ENCODE measurements around the gene TPM4.
A peak's percentile ranks its signal among the peaks of the same experiment; 100 is the strongest.
"Not testable (repeated sequence)": the region's sequence is repeated elsewhere in the genome, so short reads cannot be mapped to it uniquely, and the experiment has no call there.

TPM4 gene

GRCh38 chr19:16075430-16076153 lies 703 bp upstream of the TPM4 start:
- no peak for DNase-seq (ENCODE audit: insufficient read length)
- FAIRE-seq = no peak
- TF ChIP-seq TAF1 (IDR thresholded peaks at IDR 0.05; ENCODE audit: borderline replicate concordance, low read depth, low read length) (peak; percentile 70; the same call in 1 of the 2 replicates), POLR2A (IDR thresholded peaks at IDR 0.05; ENCODE audit: low read depth, low read length) (0 out of 2 replicates have a peak, but pooled peaks have one; percentile 6), POLR2AphosphoS5 (IDR thresholded peaks at IDR 0.05; ENCODE audit: low read depth, low read length) (peak; percentile 34; the same call in 1 of the 2 replicates)

- FAIRE-seq = no peak
- DNase-seq (ENCODE audit: insufficient read length) = no peak
- TF ChIP-seq POLR2AphosphoS5 (IDR thresholded peaks at IDR 0.05; ENCODE audit: low read depth, low read length) (peak; percentile 35; the same call in 1 of the 2 replicates), POLR2A (IDR thresholded peaks at IDR 0.05; ENCODE audit: low read depth, low read length) (peak; percentile 68; the same call in 1 of the 2 replicates), TAF1 (IDR thresholded peaks at IDR 0.05; ENCODE audit: borderline replicate concordance, low read depth, low read length) (no peak)
These were observed 790 bp downstream of the TPM4 start for GRCh38 chr19:16076958-16077611.

- FAIRE-seq (peak; percentile 14), DNase-seq (ENCODE audit: insufficient read length) (no peak)
- peak; percentile 10; the same call in 1 of the 2 replicates for TF ChIP-seq POLR2AphosphoS5 (IDR thresholded peaks at IDR 0.05; ENCODE audit: low read depth, low read length)
- peak; percentile 50 for TF ChIP-seq POLR2A (IDR thresholded peaks at IDR 0.05; ENCODE audit: low read depth, low read length)
- TF ChIP-seq TAF1 (IDR thresholded peaks at IDR 0.05; ENCODE audit: borderline replicate concordance, low read depth, low read length) = peak; percentile 51; the same call in 1 of the 2 replicates
These were observed 1.9 kb downstream of the TPM4 start for GRCh38 chr19:16077984-16078758.

- DNase-seq (ENCODE audit: insufficient read length) (peak; percentile 52), FAIRE-seq (peak; percentile 70)
These were observed 2.7 kb downstream of the TPM4 start for GRCh38 chr19:16078759-16079707.

GRCh38 chr19:16084067-16084685 lies 7.9 kb downstream of the TPM4 start:
- no peak for DNase-seq (ENCODE audit: insufficient read length)
- TF ChIP-seq POLR2A (IDR thresholded peaks at IDR 0.05; ENCODE audit: low read depth, low read length) (peak; percentile 51; the same call in 1 of the 2 replicates), TAF1 (IDR thresholded peaks at IDR 0.05; ENCODE audit: borderline replicate concordance, low read depth, low read length) (no peak), POLR2AphosphoS5 (IDR thresholded peaks at IDR 0.05; ENCODE audit: low read depth, low read length) (peak; percentile 54)
- no peak for FAIRE-seq

More at GRCh38 chr19:16078759-16079707, 2.7 kb downstream of the TPM4 start:
- TF ChIP-seq TAF1 (IDR thresholded peaks at IDR 0.05; ENCODE audit: borderline replicate concordance, low read depth, low read length) (peak; percentile 40), POLR2AphosphoS5 (IDR thresholded peaks at IDR 0.05; ENCODE audit: low read depth, low read length) (peak; percentile 91), POLR2A (IDR thresholded peaks at IDR 0.05; ENCODE audit: low read depth, low read length) (peak; percentile 77)

GRCh38 chr19:16085115-16085514 lies 8.8 kb downstream of the TPM4 start:
- no peak for FAIRE-seq

GRCh38 chr19:16087404-16087803 lies 11.1 kb downstream of the TPM4 start:
- not testable (repeated sequence) for DNase-seq (ENCODE audit: insufficient read length); FAIRE-seq
- TF ChIP-seq POLR2A (IDR thresholded peaks at IDR 0.05; ENCODE audit: low read depth, low read length) = peak; percentile 26; the same call in 1 of the 2 replicates

More at GRCh38 chr19:16085115-16085514, 8.8 kb downstream of the TPM4 start:
- TF ChIP-seq POLR2AphosphoS5 (IDR thresholded peaks at IDR 0.05; ENCODE audit: low read depth, low read length) = no peak; the same call in 1 of the 2 replicates
- no peak for TF ChIP-seq TAF1 (IDR thresholded peaks at IDR 0.05; ENCODE audit: borderline replicate concordance, low read depth, low read length)
- no peak for TF ChIP-seq POLR2A (IDR thresholded peaks at IDR 0.05; ENCODE audit: low read depth, low read length)
- no peak for DNase-seq (ENCODE audit: insufficient read length)

GRCh38 chr19:16087940-16088339 lies 11.6 kb downstream of the TPM4 start:
- TF ChIP-seq TAF1 (IDR thresholded peaks at IDR 0.05; ENCODE audit: borderline replicate concordance, low read depth, low read length) (no peak), POLR2A (IDR thresholded peaks at IDR 0.05; ENCODE audit: low read depth, low read length) (peak; percentile 74), POLR2AphosphoS5 (IDR thresholded peaks at IDR 0.05; ENCODE audit: low read depth, low read length) (peak; percentile 89)
- DNase-seq (ENCODE audit: insufficient read length) = no peak
- FAIRE-seq = no peak

- FAIRE-seq (no peak), DNase-seq (ENCODE audit: insufficient read length) (no peak)
- TF ChIP-seq POLR2AphosphoS5 (IDR thresholded peaks at IDR 0.05; ENCODE audit: low read depth, low read length) (peak; percentile 17), TAF1 (IDR thresholded peaks at IDR 0.05; ENCODE audit: borderline replicate concordance, low read depth, low read length) (no peak), POLR2A (IDR thresholded peaks at IDR 0.05; ENCODE audit: low read depth, low read length) (peak; percentile 47; the same call in 1 of the 2 replicates)
These were observed 12.2 kb downstream of the TPM4 start for GRCh38 chr19:16088351-16089009.
